M059J (cell line): ENCODE data around the gene ACY1. TPM values are rescaled to one million over a fixed set of nuclear protein-coding genes. Genes with fewer than 3 reads are reported as not detected.

Source experiments
- DNase-seq: peaks from one replicate; pipeline ENCODE4 v3.0.0-alpha.2; 2012; ENCODE audit warnings: low read depth
- total RNA-seq: library from RNA; depleted of rRNA; stranded (reverse); fragments of >200 nt; shearing (Covaris generic); gene quantifications from 2 replicates; pipeline ENCODE4 v1.2.3, GENCODE V29; 2014

The ACY1 gene
- total RNA-seq, 1 experiment from 2014 or later: 29.4 TPM

GRCh38 chr3:51945926-51946705, 37.2 kb upstream of the ACY1 start:
- DNase-seq: no peak

DNA sequence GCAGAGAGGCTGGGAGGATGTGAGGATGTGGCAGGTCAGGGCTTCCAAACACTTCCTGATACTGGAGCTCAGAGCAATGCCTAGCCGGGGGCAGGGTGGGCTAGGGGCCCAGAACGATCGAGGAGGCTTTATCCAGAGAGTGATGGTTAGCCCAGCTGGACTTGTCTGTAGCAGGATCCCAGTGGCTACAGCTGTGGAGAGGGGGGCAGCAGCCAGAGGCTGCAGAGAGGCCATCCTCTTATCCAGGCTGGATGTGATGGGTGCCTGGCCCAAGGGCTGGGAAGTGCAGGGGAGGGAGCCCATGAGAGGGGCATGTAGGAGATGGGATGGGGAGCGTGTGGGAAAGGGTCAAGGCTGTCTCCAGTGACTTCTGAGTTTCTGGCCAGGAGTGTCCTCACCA, 36.5 kb upstream of the ACY1 start:
- DNase-seq: no peak

- no peak for DNase-seq
Observed at GRCh38 chr3:51947215-51947900, 36.0 kb upstream of the ACY1 start.

- DNase-seq: no peak
Observed at GRCh38 chr3:51948016-51948580, 35.2 kb upstream of the ACY1 start.

DNA sequence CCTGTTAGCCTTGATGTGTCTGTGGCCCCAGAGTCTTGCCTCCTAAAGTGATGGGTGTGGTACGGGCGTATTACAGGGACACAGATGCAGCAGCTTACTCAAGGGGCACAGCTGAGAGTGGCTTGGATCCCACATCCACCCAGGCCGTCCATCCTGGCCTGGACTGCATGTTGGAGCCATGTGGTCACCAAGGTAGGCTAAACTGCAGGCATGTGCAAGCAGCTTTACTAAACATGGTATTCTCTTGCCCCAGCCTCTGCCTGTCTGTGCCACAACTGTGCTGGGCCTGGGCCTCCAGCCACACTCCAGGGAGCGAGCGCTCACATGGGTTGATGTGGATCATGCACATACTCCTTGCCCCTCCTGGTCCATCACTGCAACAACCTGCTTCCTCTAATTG, 34.2 kb upstream of the ACY1 start:
- DNase-seq: no peak

- no peak for DNase-seq
Observed at GRCh38 chr3:51950899-51951298, 32.4 kb upstream of the ACY1 start.

- peak; percentile 57 for DNase-seq
Observed at GRCh38 chr3:51953445-51953844, 29.9 kb upstream of the ACY1 start.

GRCh38 chr3:51954105-51954504, 29.2 kb upstream of the ACY1 start:
- DNase-seq: no peak

GRCh38 chr3:51954713-51955112, 28.6 kb upstream of the ACY1 start:
- DNase-seq: no peak

DNA sequence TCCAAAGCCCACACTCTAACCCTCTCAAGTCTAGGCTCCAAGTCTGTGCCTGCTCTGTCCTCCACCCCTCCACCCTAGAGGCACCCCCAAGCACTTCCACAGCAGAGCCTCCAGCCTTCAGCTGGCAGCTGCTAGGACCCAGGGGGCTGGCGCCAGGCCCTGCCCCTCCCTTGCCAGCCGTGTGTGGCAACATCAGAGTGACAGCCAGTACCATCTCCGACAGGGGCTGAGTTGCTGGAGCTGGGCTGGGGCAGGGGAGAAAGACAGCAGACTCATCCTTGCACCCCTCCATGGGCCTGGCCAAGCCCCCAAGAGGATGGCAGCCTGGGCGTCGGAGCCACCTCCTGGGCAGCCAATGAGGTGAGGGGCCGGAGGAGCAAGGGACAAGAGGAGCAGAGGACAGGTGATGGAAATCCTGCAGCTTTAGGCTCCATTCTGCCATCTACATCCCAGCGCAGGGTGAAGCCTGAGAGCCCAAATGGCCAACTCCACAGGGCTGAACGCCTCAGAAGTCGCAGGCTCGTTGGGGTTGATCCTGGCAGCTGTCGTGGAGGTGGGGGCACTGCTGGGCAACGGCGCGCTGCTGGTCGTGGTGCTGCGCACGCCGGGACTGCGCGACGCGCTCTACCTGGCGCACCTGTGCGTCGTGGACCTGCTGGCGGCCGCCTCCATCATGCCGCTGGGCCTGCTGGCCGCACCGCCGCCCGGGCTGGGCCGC, 28.0 kb upstream of the ACY1 start, which contains the start of gene GPR62:
TSS of gene GPR62 (plus strand) at position 207 of the 718 bp plus-strand sequence. CDS start at position 479, 272 bp downstream.
- no peak for DNase-seq

- DNase-seq: peak; percentile 62
Observed at GRCh38 chr3:51955893-51956770, 27.2 kb upstream of the ACY1 start.

- no peak for DNase-seq
Observed at GRCh38 chr3:51957520-51958205, 25.7 kb upstream of the ACY1 start.

- DNase-seq: no peak
Observed at GRCh38 chr3:51958603-51959521, 24.5 kb upstream of the ACY1 start.

- DNase-seq: no peak
Observed at GRCh38 chr3:51959651-51960050, 23.7 kb upstream of the ACY1 start.

DNA sequence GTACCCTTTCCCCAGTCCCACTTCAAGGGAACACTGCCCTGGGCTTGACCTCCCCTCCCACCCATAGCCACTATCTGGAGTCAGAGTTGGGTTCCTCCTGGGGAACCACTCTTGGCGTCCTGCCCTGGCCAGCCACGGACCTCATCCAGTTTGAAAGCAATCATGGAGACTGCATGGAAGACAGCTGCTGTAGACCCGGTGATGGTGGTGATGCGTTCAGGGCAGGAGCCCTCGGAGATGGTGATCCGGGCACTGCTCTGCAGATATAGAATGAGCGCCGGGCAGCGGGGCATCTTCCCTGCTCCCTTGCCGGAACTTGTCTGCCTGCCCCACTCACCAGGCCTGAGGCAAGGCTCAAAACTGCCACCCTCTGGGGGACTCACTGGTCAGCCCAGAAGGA, 22.9 kb upstream of the ACY1 start:
- no peak for DNase-seq

GRCh38 chr3:51961011-51961410, 22.3 kb upstream of the ACY1 start:
- DNase-seq: no peak

DNA sequence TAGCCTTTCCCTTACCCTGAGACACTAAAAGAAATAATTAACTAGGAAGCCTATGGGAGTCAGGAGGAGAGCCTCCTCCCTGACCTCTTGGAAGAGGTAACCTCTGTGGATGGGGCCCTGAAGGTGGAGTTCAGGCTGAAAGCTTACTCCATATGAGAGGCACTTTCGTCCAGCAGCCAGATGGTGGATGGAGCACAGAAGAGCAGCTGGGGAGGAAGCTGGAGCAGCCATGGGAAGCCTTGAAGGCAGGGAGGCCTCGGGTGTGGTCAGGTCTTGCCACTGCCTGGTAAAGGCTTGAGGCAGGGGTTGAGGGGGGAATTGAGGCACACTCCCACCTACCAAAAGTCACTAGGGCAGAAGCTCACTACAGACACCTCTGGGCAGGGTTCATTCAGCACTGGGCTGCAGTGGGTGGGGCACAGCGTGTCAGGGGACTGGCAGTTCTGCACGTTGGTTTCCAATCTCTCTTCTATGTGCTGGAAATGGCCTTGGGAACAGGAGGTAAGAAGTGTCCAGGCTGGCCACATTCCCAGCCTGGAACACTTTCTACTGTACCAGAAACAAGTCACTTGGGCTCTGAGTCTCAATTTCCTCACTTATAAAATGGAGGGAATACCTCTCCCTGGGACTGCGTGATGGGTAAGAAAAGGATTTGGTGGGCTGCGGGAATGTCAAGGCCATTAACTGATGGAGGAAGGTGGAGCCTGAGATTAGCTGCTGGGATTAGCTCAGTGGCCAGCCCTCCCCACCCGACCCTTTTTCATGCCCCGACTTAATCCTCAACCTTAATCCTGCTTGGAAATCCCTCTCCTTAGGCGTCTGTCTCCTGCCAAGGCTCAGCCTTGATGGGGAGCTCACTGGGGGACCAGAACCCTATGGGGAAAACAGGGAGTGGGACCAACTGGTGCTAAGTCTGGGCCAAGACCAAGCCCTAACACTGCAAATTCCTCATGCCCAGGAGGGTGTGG, 21.4 kb upstream of the ACY1 start:
- DNase-seq: no peak

GRCh38 chr3:51962854-51963530, 20.3 kb upstream of the ACY1 start:
- no peak for DNase-seq
